Muscle of back (tissue), 10 donors: ENCODE results near the gene GNAZ. TPM values are rescaled to one million over a fixed set of nuclear protein-coding genes. Genes with fewer than 3 reads are reported as not detected.

ENCODE experiments used
- polyA plus RNA-seq, 10 donors: library from polyadenylated mRNA; unstranded; fragments of 120-200 nt; gene quantifications; one replicate each; pipeline ENCODE4 v1.2.1, GENCODE V29; 2013; ENCODE audit not compliant: insufficient read length in 10 of 10

Gene GNAZ
- polyA plus RNA-seq, 10 donors = 1.9 to 4.0 (median 3.0) TPM

Other genes starting within 250 kb of the GNAZ start
- under 1 TPM in 4 of 10 donors, not detected in 6; 0.24 to 0.61 (median 0.32) TPM for gene IGLL5, start 182.7 kb upstream of the GNAZ start, polyA plus RNA-seq
- gene RSPH14, start 71.5 kb downstream of the GNAZ start, polyA plus RNA-seq = 1 to 10 TPM in 2 of 10 donors, under 1 TPM in 8; 0.13 to 1.7 (median 0.73) TPM
- gene RAB36, start 75.0 kb downstream of the GNAZ start, polyA plus RNA-seq = 1 to 10 TPM in 9 of 10 donors, under 1 TPM in 1; 0.85 to 3.4 (median 1.6) TPM
- 10 to 100 TPM; 13.5 to 23.5 (median 16.8) TPM for gene BCR, start 110.0 kb downstream of the GNAZ start, polyA plus RNA-seq